ENCODE data around the gene ZSWIM5.

DNA sequence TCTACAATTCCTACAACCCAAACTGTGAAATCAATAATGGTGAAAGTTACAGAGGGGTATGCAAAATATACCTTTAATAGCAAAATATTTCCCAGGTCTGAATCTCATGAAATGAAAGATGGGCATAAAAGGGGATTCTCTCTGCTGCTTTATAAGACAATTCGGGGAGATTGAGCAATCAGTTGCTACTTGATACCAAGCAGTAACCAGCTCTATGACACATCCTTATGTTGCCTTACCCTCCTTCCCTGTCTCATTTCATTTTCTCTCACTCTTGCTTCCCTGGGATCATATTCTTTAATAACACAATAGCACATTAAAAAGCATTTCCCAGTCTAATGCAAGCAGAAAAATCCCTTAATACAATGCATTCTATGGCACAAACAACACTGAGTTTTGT, 29.0 kb downstream of the ZSWIM5 start:
- no peak for TF ChIP-seq GATA2 (IDR thresholded peaks at IDR 0.05; ENCODE audit: low read depth, low read length)
- no peak for TF ChIP-seq GATA3 (IDR thresholded peaks at IDR 0.05; ENCODE audit: low read depth, low read length)

All from SH-SY5Y (cell line).